Left lung (tissue), 10 donors: Measurements from ENCODE around the gene SPNS1. TPM values are rescaled to one million over a fixed set of nuclear protein-coding genes. Genes with fewer than 3 reads are reported as not detected.

Experiments
- ATAC-seq: fragments of 200-7000 bp; cut with Tn5 transposase; one replicate; pipeline ENCODE4 v1.9.1; 2020; ENCODE audit warnings: moderate library complexity
- DNase-seq, 4 donors: peaks; one replicate each; pipeline ENCODE4 v3.0.0-alpha.2; 2013 to 2020
- H3K27ac ChIP-seq, 2 donors: fragments of 200-600 bp; sonication (generic) in 1 of 2; one replicate each; pipeline versions ENCODE4 v1.5.0 to v1.8.0; 2020 to 2021
- H3K27me3 ChIP-seq, 2 donors: fragments of 200-600 bp; sonication (generic) in 1 of 2; one replicate each; pipeline versions ENCODE4 v1.5.0 to v1.8.0; 2020 to 2021
- H3K36me3 ChIP-seq, 2 donors: fragments of 200-600 bp; sonication (generic) in 1 of 2; one replicate each; pipeline versions ENCODE4 v1.5.0 to v1.8.0; 2020 to 2021
- H3K4me1 ChIP-seq, 2 donors: fragments of 200-600 bp; one replicate each; pipeline ENCODE4 v1.8.0; 2021
- H3K4me3 ChIP-seq, 2 donors: fragments of 200-600 bp; sonication (generic) in 1 of 2; one replicate each; pipeline versions ENCODE4 v1.5.0 to v1.8.0; 2020 to 2021; ENCODE audit warnings: mild to moderate bottlenecking in 1 of 2
- H3K9me3 ChIP-seq, 2 donors: fragments of 200-600 bp; sonication (generic) in 1 of 2; one replicate each; pipeline versions ENCODE4 v1.5.0 to v1.8.0; 2020 to 2021
- intact Hi-C, 2 donors: fragments of 100-400 bp; cut with DNase I; formaldehyde crosslinking; loops; one replicate each; pipeline versions ENCODE4 v1.11.2 to v1.14.2; 2022
- polyA plus RNA-seq, 6 donors: library from polyadenylated mRNA; unstranded; fragments of 120-200 nt; gene quantifications; one replicate each; pipeline ENCODE4 v1.2.1, GENCODE V29; 2013; ENCODE audit not compliant: insufficient read length in 6 of 6
- total RNA-seq, 2 donors: library from RNA; stranded (reverse); fragmentation: NEBNext Ultra II Directional; extraction: Animal tissue kit (Norgen Biotek cat#: 25700); gene quantifications; one replicate each; pipeline ENCODE4 v1.2.1, GENCODE V29; 2021
- TF ChIP-seq, protein P1 (sequence below), 2 donors: fragments of 200-600 bp; sonication (generic) in 1 of 2; IDR thresholded peaks; one replicate each; pipeline versions ENCODE4 v1.5.0 to v1.8.0; 2021; ENCODE audit warnings: antibody characterized with exemption in 2 of 2
- donor health status: DM: no; HTN: yes; CAD: no.
- donor health status: DM: no; HTN: no; CAD: no.

The SPNS1 gene
- total and polyA plus RNA-seq, 8 donors, result 27.3 to 61.5 (median 32.7) TPM

DNA sequence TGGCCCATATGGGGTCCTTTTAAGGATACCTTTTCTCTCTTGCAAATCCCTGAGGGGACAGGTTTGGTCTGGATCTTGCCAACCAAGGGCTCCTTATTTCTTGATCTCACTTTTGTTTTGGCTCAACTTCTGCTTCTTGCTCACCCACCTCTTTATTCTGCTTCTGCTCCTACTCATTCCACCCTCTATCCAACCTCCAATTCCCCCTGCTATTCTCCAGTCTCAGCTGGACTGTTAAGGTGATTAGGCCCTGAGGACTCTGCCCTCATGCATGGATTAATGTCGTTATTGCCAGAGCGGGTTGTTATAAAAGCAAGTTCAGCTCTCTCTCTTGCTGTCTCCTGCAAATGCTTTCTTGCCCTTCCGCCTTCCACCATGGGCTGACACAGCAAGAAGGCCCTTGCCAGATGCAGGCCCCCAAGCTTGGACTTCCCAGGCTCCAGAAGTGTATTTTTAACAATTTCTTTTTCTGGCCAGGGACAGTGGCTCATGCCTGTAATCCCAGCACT lies 40.0 kb downstream of the SPNS1 start:
- DNase-seq, result no peak
- Histone ChIP-seq H3K4me1 (peaks cover 6 to 15% of the 10 kb centered on the region in 2 donors), H3K27me3 (no peaks in the 10 kb centered on the region), H3K36me3 (no peaks in the 10 kb centered on the region), H3K27ac (no peak overlapping the region), H3K9me3 (no peaks in the 10 kb centered on the region), H3K4me3 (no peak overlapping the region)
- intact Hi-C loops, result no loop called here
- TF ChIP-seq, protein P1, sequence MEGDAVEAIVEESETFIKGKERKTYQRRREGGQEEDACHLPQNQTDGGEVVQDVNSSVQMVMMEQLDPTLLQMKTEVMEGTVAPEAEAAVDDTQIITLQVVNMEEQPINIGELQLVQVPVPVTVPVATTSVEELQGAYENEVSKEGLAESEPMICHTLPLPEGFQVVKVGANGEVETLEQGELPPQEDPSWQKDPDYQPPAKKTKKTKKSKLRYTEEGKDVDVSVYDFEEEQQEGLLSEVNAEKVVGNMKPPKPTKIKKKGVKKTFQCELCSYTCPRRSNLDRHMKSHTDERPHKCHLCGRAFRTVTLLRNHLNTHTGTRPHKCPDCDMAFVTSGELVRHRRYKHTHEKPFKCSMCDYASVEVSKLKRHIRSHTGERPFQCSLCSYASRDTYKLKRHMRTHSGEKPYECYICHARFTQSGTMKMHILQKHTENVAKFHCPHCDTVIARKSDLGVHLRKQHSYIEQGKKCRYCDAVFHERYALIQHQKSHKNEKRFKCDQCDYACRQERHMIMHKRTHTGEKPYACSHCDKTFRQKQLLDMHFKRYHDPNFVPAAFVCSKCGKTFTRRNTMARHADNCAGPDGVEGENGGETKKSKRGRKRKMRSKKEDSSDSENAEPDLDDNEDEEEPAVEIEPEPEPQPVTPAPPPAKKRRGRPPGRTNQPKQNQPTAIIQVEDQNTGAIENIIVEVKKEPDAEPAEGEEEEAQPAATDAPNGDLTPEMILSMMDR (IDR thresholded peaks at IDR 0.05), result no peak
- ATAC-seq, result no peak

DNA sequence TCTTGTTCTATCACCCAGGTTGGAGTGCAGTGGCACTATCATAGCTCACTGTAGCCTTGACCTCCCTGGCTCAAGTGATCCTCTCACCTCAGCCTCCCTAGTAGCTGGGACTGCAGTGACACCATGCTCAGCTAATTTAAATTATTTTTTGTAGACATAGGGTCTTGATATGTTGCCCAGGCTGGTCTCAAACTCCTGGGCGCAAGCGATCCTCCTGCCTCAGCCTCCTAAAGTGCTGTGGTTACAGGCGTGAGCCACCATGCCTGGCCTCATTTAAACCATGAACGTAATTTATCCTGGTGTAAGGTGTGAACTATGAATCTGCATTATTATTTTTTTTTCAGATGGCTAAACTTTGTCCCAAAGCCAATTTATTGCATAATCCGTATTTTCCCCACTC lies 47.6 kb downstream of the SPNS1 start:
- H3K27ac ChIP-seq, result no peak overlapping the region
- H3K9me3 ChIP-seq, result no peaks in the 10 kb centered on the region
- ATAC-seq (no peak), DNase-seq (no peak)
- TF ChIP-seq, protein P1 (IDR thresholded peaks at IDR 0.05), result no peak
- H3K36me3 ChIP-seq, result no peaks in the 10 kb centered on the region
- no peaks in the 10 kb centered on the region for H3K27me3 ChIP-seq
- H3K4me1 ChIP-seq, result no peaks in the 10 kb centered on the region
- H3K4me3 ChIP-seq, result no peak overlapping the region
- intact Hi-C loops, result no loop called here

DNA sequence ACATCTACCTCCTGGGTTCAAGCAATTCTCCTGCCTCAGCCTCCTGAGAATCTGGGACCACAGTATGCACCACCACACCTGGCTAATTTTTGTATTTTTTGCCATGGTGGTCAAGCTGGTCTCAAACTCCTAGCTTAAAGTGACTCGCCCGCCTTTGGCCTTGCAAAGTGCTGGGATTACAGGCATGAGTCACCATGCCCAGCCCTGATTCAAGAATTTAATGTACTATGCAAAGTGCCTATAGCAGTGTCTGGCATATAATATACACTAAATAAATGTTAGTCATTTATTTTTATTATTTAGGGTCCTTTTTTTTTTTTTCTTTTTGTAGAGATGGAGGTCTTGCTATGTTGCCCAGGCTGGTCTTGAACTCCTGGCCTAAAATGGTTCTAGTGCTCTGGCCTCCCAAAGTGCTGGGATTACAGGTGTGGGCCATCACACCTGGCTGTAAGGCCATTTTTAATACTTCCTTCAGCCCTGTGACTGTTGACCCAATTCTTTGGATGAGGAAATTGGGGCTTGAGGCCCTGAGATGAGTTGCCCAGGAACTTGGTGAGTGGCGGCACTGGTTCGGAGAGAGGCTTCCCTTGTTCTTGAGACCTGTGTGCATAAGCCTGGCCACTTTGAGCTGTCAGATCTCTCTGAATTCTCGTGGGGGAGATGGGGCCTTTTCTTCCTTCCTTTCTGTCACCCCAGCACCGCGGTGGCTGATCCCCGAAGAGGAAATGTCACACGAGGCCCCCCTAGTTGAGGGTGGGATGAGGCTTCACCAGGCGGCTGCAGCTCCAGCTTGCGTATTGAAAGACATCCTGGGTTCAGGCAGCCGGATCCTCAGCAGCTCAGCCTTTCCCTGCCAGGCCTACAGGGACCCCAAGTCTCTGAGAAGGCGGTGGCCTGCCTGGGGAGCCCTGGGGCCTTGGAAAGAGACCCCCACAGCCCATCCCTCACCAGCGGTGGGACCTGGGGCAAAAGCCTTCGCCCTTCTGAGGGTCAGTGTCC lies 49.0 kb downstream of the SPNS1 start:
- H3K27ac ChIP-seq, result no peak overlapping the region
- H3K36me3 ChIP-seq, result no peaks in the 10 kb centered on the region
- H3K27me3 ChIP-seq, result no peaks in the 10 kb centered on the region
- DNase-seq (no peak), ATAC-seq (no peak)
- no peaks in the 10 kb centered on the region for H3K4me1 ChIP-seq
- no peak overlapping the region for H3K4me3 ChIP-seq
- H3K9me3 ChIP-seq, result no peaks in the 10 kb centered on the region
- TF ChIP-seq, protein P1 (IDR thresholded peaks at IDR 0.05), result no peak
- intact Hi-C loops, result no loop called here

DNA sequence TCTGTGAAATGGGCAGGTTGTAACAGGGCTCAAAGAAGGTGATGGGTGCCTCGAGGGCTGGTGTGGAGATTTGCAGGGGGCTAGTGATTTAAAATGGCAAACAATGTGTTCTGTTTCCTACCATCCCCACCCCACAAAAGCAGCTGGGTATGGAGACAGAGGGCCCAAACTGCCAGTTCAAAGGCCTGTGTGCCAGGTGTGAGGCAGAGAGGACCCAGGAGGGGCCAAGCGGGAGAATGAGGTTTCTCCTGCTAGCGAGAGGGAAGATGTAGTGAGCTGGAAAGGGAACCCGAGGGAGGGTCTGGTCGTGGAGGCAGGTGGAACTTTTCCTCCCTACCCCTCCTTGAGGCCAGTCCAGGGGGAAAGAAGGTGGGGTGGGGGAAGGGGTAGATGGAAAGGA lies 49.7 kb downstream of the SPNS1 start:
- no peaks in the 10 kb centered on the region for H3K9me3 ChIP-seq
- DNase-seq, result no peak
- no peaks in the 10 kb centered on the region for H3K27me3 ChIP-seq
- TF ChIP-seq, protein P1 (IDR thresholded peaks at IDR 0.05), result no peak
- ATAC-seq, result no peak
- no peak overlapping the region for H3K27ac ChIP-seq
- no peaks in the 10 kb centered on the region for H3K36me3 ChIP-seq
- intact Hi-C loops, result no loop called here
- no peaks in the 10 kb centered on the region for H3K4me1 ChIP-seq
- H3K4me3 ChIP-seq, result no peak overlapping the region

DNA sequence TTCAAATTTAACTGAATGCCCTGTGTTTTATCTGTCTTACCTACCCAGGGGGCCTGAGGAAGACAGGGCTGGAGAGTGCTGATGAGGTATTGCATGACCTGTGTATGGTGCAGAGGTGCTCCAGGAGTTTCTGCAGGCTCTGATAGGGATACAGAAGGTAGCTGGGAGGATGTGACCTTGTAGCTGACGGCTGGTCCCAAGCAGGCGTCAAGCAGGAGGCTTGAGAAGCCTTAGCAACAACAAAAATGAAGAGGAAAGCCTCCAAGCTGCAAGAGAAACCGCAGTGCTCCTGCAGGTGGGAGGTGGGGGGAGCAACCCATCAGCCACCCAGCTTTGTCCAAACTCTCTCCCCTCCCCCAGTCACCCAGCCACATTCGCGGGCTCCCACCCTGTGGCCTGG lies 50.6 kb downstream of the SPNS1 start:
- intact Hi-C loops, result no loop called here
- H3K36me3 ChIP-seq, result no peaks in the 10 kb centered on the region
- no peaks in the 10 kb centered on the region for H3K4me1 ChIP-seq
- no peaks in the 10 kb centered on the region for H3K27me3 ChIP-seq
- ATAC-seq (no peak), DNase-seq (no peak)
- no peak overlapping the region for H3K4me3 ChIP-seq
- TF ChIP-seq, protein P1 (IDR thresholded peaks at IDR 0.05), result no peak
- no peak overlapping the region for H3K27ac ChIP-seq
- H3K9me3 ChIP-seq, result no peaks in the 10 kb centered on the region
